ENCODE results near the gene CDT1.

The CDT1 gene

GRCh38 chr16:88805340-88805715, 1.7 kb downstream of the CDT1 start:
- no peak overlapping the region for H3K9ac ChIP-seq
- no peaks in the 10 kb centered on the region for H3K27me3 ChIP-seq (ENCODE audit: control insufficient read depth, insufficient read depth, low read length)
- peaks cover 7% of the 10 kb centered on the region for H3K4me1 ChIP-seq
- no peaks in the 10 kb centered on the region for H3K79me2 ChIP-seq
- H3K4me3 ChIP-seq (ENCODE audit: low read depth, low read length): no peak overlapping the region
- TF ChIP-seq CTCF (IDR thresholded peaks at IDR 0.05): no peak
- H3K27ac ChIP-seq: no peak overlapping the region
- H3K4me2 ChIP-seq (ENCODE audit: low read length): no peak overlapping the region
- no peaks in the 10 kb centered on the region for H3K36me3 ChIP-seq (ENCODE audit: control insufficient read depth, insufficient read depth, low read length)
- H2AFZ ChIP-seq: no peak overlapping the region
- H3K9me3 ChIP-seq (ENCODE audit: control insufficient read depth, low read length): no peaks in the 10 kb centered on the region

- no peak overlapping the region for H3K9ac ChIP-seq
- no peaks in the 10 kb centered on the region for H3K27me3 ChIP-seq (ENCODE audit: control insufficient read depth, insufficient read depth, low read length)
- H3K4me2 ChIP-seq (ENCODE audit: low read length): no peak overlapping the region
- H2AFZ ChIP-seq: no peak overlapping the region
- H3K4me1 ChIP-seq: peaks cover 12% of the 10 kb centered on the region
- no peaks in the 10 kb centered on the region for H3K79me2 ChIP-seq
- no peaks in the 10 kb centered on the region for H3K36me3 ChIP-seq (ENCODE audit: control insufficient read depth, insufficient read depth, low read length)
- no peaks in the 10 kb centered on the region for H3K9me3 ChIP-seq (ENCODE audit: control insufficient read depth, low read length)
- H3K4me3 ChIP-seq (ENCODE audit: low read depth, low read length): no peak overlapping the region
- no peak overlapping the region for H3K27ac ChIP-seq
- TF ChIP-seq CTCF (IDR thresholded peaks at IDR 0.05): no peak
Observed at GRCh38 chr16:88805887-88806393, 2.4 kb downstream of the CDT1 start.

GRCh38 chr16:88806491-88807111, 3.0 kb downstream of the CDT1 start:
- H3K9me3 ChIP-seq (ENCODE audit: control insufficient read depth, low read length): no peaks in the 10 kb centered on the region
- no peak overlapping the region for H3K27ac ChIP-seq
- H3K79me2 ChIP-seq: no peaks in the 10 kb centered on the region
- no peak overlapping the region for H3K9ac ChIP-seq
- no peak for TF ChIP-seq CTCF (IDR thresholded peaks at IDR 0.05)
- no peaks in the 10 kb centered on the region for H3K27me3 ChIP-seq (ENCODE audit: control insufficient read depth, insufficient read depth, low read length)
- no peaks in the 10 kb centered on the region for H3K36me3 ChIP-seq (ENCODE audit: control insufficient read depth, insufficient read depth, low read length)
- H3K4me2 ChIP-seq (ENCODE audit: low read length): no peak overlapping the region
- H3K4me3 ChIP-seq (ENCODE audit: low read depth, low read length): no peak overlapping the region
- H2AFZ ChIP-seq: no peak overlapping the region
- H3K4me1 ChIP-seq: peaks cover 12% of the 10 kb centered on the region

- peaks cover 12% of the 10 kb centered on the region for H3K4me1 ChIP-seq
- no peak for TF ChIP-seq CTCF (IDR thresholded peaks at IDR 0.05)
- no peak overlapping the region for H3K27ac ChIP-seq
- H2AFZ ChIP-seq: no peak overlapping the region
- no peaks in the 10 kb centered on the region for H3K79me2 ChIP-seq
- no peak overlapping the region for H3K4me2 ChIP-seq (ENCODE audit: low read length)
- no peak overlapping the region for H3K9ac ChIP-seq
- H3K27me3 ChIP-seq (ENCODE audit: control insufficient read depth, insufficient read depth, low read length): no peaks in the 10 kb centered on the region
- no peaks in the 10 kb centered on the region for H3K36me3 ChIP-seq (ENCODE audit: control insufficient read depth, insufficient read depth, low read length)
- H3K9me3 ChIP-seq (ENCODE audit: control insufficient read depth, low read length): no peaks in the 10 kb centered on the region
- no peak overlapping the region for H3K4me3 ChIP-seq (ENCODE audit: low read depth, low read length)
Observed at GRCh38 chr16:88807142-88807625, 3.6 kb downstream of the CDT1 start.
